Kidney (tissue), 14 donors: ENCODE measurements around the gene CZIB. TPM values are rescaled to one million over a fixed set of nuclear protein-coding genes. Genes with fewer than 3 reads are reported as not detected.

Experiments
- DNase-seq, 5 donors: peaks; one replicate each; pipeline ENCODE4 v3.0.0-alpha.2; 2013 to 2020
- FAIRE-seq: peaks from 2 replicates; lab custom pipeline; 2012; peaks lifted over from hg19 to GRCh38; lab: Jason Lieb, UNC
- H3K27ac ChIP-seq, 2 donors: one replicate each; pipeline ENCODE4 v1.7.0; 2013; ENCODE audit warnings: low read depth in 2 of 2, low read length in 2 of 2, inconsistent platforms in 1 of 2
- H3K27me3 ChIP-seq: one replicate; pipeline ENCODE4 v1.7.1; 2013; ENCODE audit warnings: low read length, inconsistent platforms; ENCODE audit not compliant: control insufficient read depth, insufficient read depth
- H3K36me3 ChIP-seq, 3 donors: one replicate each; pipeline versions ENCODE4 v1.7.0 to v1.7.1; 2013; ENCODE audit warnings: low read length in 3 of 3, control low read depth in 1 of 3, inconsistent platforms in 1 of 3; ENCODE audit not compliant: insufficient read depth in 3 of 3, control insufficient read depth in 2 of 3
- H3K4me1 ChIP-seq, 3 donors: one replicate each; pipeline versions ENCODE4 v1.7.0 to v1.7.1; 2013; ENCODE audit warnings: low read length in 3 of 3, inconsistent platforms in 1 of 3, low read depth in 1 of 3; ENCODE audit not compliant: control insufficient read depth in 2 of 3, insufficient read depth in 2 of 3
- H3K4me3 ChIP-seq, 3 donors: one replicate each; pipeline versions ENCODE4 v1.7.0 to v1.8.1; 2013; ENCODE audit warnings: low read length in 3 of 3, control low read depth in 1 of 3, inconsistent platforms in 1 of 3
- H3K9ac ChIP-seq, 3 donors: one replicate each; pipeline versions ENCODE4 v1.7.0 to v1.7.1; 2013; ENCODE audit warnings: low read length in 3 of 3, control low read depth in 1 of 3, inconsistent platforms in 1 of 3
- H3K9me3 ChIP-seq, 3 donors: one replicate each; pipeline versions ENCODE4 v1.7.0 to v1.7.1; 2013; ENCODE audit warnings: low read length in 3 of 3, control low read depth in 1 of 3, inconsistent platforms in 1 of 3; ENCODE audit not compliant: control insufficient read depth in 2 of 3, insufficient read depth in 1 of 3
- intact Hi-C: fragments of 100-400 bp; cut with DNase I; formaldehyde crosslinking; loops from one replicate; pipeline ENCODE4 v1.11.1; 2022
- polyA plus RNA-seq: library from polyadenylated mRNA; stranded (reverse); fragments of 350-450 nt; fragmentation: Illumina TruSeq; extraction: RNeasy Lipid Tissue Mini Kit (QIAGEN cat#74804); gene quantifications from one replicate; pipeline ENCODE4 v1.2.3, GENCODE V29; 2014; ENCODE audit warnings: low read depth, low replicate concordance; ENCODE audit not compliant: insufficient read depth
- total RNA-seq: library from RNA; stranded (reverse); fragmentation: NEBNext Ultra II Directional; extraction: Animal tissue kit (Norgen Biotek cat#: 25700); gene quantifications from one replicate; pipeline ENCODE4 v1.2.1, GENCODE V29; 2021
- TF ChIP-seq, protein P1 (sequence below): IDR thresholded peaks from 3 replicates; pipeline ENCODE4 v1.5.1; 2012; ENCODE audit warnings: mild to moderate bottlenecking, moderate library complexity, borderline replicate concordance; ENCODE audit not compliant: insufficient read depth; ENCODE audit errors: extremely low read depth
- donor health status: control.
- donor health status: control.
- donor health status: control.
- donor health status: control.
- donor health status: control.
- donor health status: DM: yes; HTN: yes; CAD: no.
- donor health status: Normal renal cell carcinoma (clear cell type).

CZIB gene
- total and polyA plus RNA-seq, 2 donors from 2014 or later, result 54.1 to 76.5 TPM

DNA sequence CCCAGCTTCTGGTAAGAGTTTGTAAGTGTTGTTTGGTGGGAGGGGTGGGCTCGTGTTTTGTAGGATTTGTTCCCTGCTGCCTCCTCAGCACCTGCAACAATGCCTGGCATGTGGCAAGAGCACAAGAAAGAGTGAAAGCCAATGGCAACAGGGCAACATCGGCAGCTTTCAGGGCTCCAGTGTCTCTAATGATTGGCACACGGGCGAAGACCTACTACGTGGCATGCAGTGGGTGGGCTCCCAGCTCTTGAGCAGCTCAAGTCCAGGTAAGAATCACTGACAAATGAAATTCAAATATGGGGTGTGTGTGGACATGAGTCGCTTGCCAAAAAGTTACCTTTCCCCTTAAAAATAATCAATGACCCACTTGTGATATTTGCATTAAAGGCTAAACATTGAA is 54.1 kb downstream of the CZIB start:
- H3K27ac ChIP-seq, result no peak overlapping the region
- H3K9ac ChIP-seq, result no peak overlapping the region
- DNase-seq (no peak), FAIRE-seq (no peak)
- intact Hi-C loops, result no loop called here
- H3K9me3 ChIP-seq, result no peaks in the 10 kb centered on the region
- no peaks in the 10 kb centered on the region for H3K27me3 ChIP-seq
- no peaks in the 10 kb centered on the region for H3K4me1 ChIP-seq
- TF ChIP-seq, protein P1, sequence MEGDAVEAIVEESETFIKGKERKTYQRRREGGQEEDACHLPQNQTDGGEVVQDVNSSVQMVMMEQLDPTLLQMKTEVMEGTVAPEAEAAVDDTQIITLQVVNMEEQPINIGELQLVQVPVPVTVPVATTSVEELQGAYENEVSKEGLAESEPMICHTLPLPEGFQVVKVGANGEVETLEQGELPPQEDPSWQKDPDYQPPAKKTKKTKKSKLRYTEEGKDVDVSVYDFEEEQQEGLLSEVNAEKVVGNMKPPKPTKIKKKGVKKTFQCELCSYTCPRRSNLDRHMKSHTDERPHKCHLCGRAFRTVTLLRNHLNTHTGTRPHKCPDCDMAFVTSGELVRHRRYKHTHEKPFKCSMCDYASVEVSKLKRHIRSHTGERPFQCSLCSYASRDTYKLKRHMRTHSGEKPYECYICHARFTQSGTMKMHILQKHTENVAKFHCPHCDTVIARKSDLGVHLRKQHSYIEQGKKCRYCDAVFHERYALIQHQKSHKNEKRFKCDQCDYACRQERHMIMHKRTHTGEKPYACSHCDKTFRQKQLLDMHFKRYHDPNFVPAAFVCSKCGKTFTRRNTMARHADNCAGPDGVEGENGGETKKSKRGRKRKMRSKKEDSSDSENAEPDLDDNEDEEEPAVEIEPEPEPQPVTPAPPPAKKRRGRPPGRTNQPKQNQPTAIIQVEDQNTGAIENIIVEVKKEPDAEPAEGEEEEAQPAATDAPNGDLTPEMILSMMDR, result no peak
- H3K4me3 ChIP-seq, result no peak overlapping the region
- H3K36me3 ChIP-seq, result no peaks in the 10 kb centered on the region

DNA sequence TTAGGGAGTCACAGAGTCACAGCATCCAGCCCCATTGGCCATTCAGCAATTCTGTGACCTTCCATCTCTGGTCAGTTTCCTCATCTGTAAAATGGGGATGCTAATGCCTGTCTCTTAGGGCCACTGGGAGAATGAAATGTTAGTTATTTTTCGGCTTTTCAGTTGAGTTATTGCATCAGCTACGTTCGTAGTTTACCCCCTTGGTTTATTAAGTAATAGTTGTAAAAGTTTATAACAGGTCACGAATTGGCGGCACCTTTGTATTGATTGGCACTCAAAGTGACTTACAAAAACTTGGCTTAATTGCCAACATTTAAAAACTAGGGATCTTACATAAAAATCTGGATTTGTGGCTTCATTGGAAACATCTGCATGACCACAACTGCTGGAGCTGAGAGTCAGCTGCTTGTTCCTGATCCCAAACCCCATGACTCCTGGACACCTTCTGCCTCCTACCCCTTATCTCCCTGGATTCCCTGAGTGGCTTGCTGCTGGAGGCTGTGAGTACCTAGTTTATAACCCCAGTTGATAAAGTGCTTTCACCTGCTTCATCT is 54.9 kb downstream of the CZIB start:
- Histone ChIP-seq H3K9ac (no peak overlapping the region), H3K27me3 (no peaks in the 10 kb centered on the region), H3K36me3 (no peaks in the 10 kb centered on the region), H3K4me1 (no peaks in the 10 kb centered on the region), H3K4me3 (no peak overlapping the region), H3K9me3 (no peaks in the 10 kb centered on the region), H3K27ac (no peak overlapping the region)
- TF ChIP-seq, protein P1, result no peak
- no peak for FAIRE-seq
- DNase-seq, result no peak
- intact Hi-C loops, result no loop called here

Other genes starting within 250 kb of the CZIB start
- gene PODN, start 158.4 kb downstream of the CZIB start, total RNA-seq, result 8.1 TPM
- gene PODN, start 158.4 kb downstream of the CZIB start, polyA plus RNA-seq, result 1.4 TPM
- not detected for gene SLC1A7, start 78.0 kb downstream of the CZIB start, total RNA-seq
- gene SLC1A7, start 78.0 kb downstream of the CZIB start, polyA plus RNA-seq, result 1.0 TPM
- 24.2 TPM for gene CPT2, start 23.8 kb downstream of the CZIB start, total RNA-seq
- 57.7 TPM for gene CPT2, start 23.8 kb downstream of the CZIB start, polyA plus RNA-seq
- 39.4 TPM for gene MAGOH, start 17.9 kb upstream of the CZIB start, total RNA-seq
- 64.6 TPM for gene MAGOH, start 17.9 kb upstream of the CZIB start, polyA plus RNA-seq
- gene LRP8, start 107.4 kb upstream of the CZIB start, total RNA-seq, result 6.9 TPM
- 1.4 TPM for gene LRP8, start 107.4 kb upstream of the CZIB start, polyA plus RNA-seq
- gene DMRTB1, start 238.8 kb upstream of the CZIB start, total RNA-seq, result not detected
- not detected for gene DMRTB1, start 238.8 kb upstream of the CZIB start, polyA plus RNA-seq